Uterus (tissue), 2 donors: Measurements from ENCODE around the gene C16orf86.

Experiments
- CTCF ChIP-seq, 4 experiments: fragments of 200-600 bp in 2 of 4; fragments of 450-650 bp in 2 of 4; sonication (generic) in 2 of 4; IDR thresholded peaks; one replicate each; pipeline ENCODE4 v1.5.1; 2016 to 2019; ENCODE audit warnings: antibody characterized with exemption in 4 of 4, mild to moderate bottlenecking in 2 of 4, moderate library complexity in 1 of 4
- POLR2A ChIP-seq, 2 donors: fragments of 450-650 bp; IDR thresholded peaks; one replicate each; pipeline ENCODE4 v1.6.1; 2016; ENCODE audit warnings: antibody characterized with exemption in 2 of 2, mild to moderate bottlenecking in 1 of 2, moderate library complexity in 1 of 2

GRCh38 chr16:67704110-67704509 lies 37.5 kb downstream of the C16orf86 start:
- TF ChIP-seq CTCF (IDR thresholded peaks at IDR 0.05) (no peak), POLR2A (IDR thresholded peaks at IDR 0.05) (no peak)
